Esophagus squamous epithelium (tissue), 4 donors: Measurements from ENCODE around the gene OR7A10.

Experiments
- CTCF ChIP-seq, 6 experiments: fragments of 450-650 bp in 4 of 6; fragments of 200-600 bp in 2 of 6; sonication (generic) in 2 of 6; IDR thresholded peaks; one replicate each; pipeline ENCODE4 v1.5.1; 2016 to 2019; ENCODE audit warnings: antibody characterized with exemption in 6 of 6, mild to moderate bottlenecking in 4 of 6, moderate library complexity in 4 of 6
- POLR2A ChIP-seq, 4 donors: fragments of 450-650 bp; IDR thresholded peaks; one replicate each; pipeline ENCODE4 v1.6.1; 2017; ENCODE audit warnings: antibody characterized with exemption in 4 of 4, mild to moderate bottlenecking in 4 of 4, moderate library complexity in 3 of 4

- no peak for TF ChIP-seq CTCF (IDR thresholded peaks at IDR 0.05)
- no peak for TF ChIP-seq POLR2A (IDR thresholded peaks at IDR 0.05)
These were observed at the start of gene OR7A10 for GRCh38 chr19:14848822-14849221.
